HEK293T (cell line): ENCODE measurements around the gene CRHR1.

ENCODE experiments used
- BHLHE40 ChIP-seq: fragments of 450-650 bp; IDR thresholded peaks from 2 replicates; pipeline ENCODE4 v1.6.1; 2016; ENCODE audit warnings: mild to moderate bottlenecking, moderate library complexity, borderline replicate concordance
- FOXK2 ChIP-seq: fragments of 450-650 bp; IDR thresholded peaks from 2 replicates; pipeline ENCODE4 v1.6.1; 2016; ENCODE audit warnings: mild to moderate bottlenecking
- HDGF ChIP-seq: fragments of 450-650 bp; IDR thresholded peaks from 2 replicates; pipeline ENCODE4 v1.6.1; 2017; ENCODE audit warnings: antibody characterized with exemption, borderline replicate concordance
- NFRKB ChIP-seq: fragments of 450-650 bp; IDR thresholded peaks from 2 replicates; pipeline ENCODE4 v1.6.1; 2016; ENCODE audit warnings: mild to moderate bottlenecking, moderate library complexity
- SP1 ChIP-seq: fragments of 450-650 bp; IDR thresholded peaks from 2 replicates; pipeline ENCODE4 v1.6.1; 2017
- TARDBP ChIP-seq: fragments of 450-650 bp; IDR thresholded peaks from 2 replicates; pipeline ENCODE4 v1.6.1; 2016
- TF ChIP-seq, protein P1 (sequence below): fragments of 450-650 bp; IDR thresholded peaks from 2 replicates; pipeline ENCODE4 v1.6.1; 2016

DNA sequence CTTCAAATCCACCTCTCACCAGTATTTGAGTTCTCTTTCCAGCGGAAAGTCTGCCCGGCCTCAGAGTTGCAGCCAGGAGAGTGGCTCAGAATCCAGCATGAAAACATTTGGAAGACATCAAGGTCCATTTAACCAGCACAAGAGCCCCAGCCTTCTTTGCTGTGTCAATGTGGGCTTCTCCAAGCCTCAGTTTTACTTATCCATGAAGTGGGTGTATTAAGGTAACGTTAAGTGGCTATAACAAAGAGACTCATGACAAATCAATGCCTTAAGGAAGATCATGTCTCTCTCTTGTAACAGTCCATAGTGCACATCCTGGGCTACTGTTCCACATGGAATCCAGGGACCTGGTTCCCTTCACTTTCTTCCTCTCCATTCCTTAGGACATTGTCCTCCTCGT lies 59.6 kb downstream of the CRHR1 start:
- no peak for TF ChIP-seq BHLHE40
- TF ChIP-seq, protein P1, sequence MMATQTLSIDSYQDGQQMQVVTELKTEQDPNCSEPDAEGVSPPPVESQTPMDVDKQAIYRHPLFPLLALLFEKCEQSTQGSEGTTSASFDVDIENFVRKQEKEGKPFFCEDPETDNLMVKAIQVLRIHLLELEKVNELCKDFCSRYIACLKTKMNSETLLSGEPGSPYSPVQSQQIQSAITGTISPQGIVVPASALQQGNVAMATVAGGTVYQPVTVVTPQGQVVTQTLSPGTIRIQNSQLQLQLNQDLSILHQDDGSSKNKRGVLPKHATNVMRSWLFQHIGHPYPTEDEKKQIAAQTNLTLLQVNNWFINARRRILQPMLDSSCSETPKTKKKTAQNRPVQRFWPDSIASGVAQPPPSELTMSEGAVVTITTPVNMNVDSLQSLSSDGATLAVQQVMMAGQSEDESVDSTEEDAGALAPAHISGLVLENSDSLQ = no peak
- no peak for TF ChIP-seq NFRKB
- TF ChIP-seq SP1 = no peak
- TF ChIP-seq FOXK2 = no peak
- TF ChIP-seq HDGF = no peak
- TF ChIP-seq TARDBP = no peak
